Fibroblast of peridontal ligament (primary cell): Measurements from ENCODE around the gene MLPH.

Experiments used
- DNase-seq: peaks from one replicate; pipeline ENCODE4 v3.0.0-alpha.2; 2010; ENCODE audit errors: extremely low read depth

MLPH gene, protein sequence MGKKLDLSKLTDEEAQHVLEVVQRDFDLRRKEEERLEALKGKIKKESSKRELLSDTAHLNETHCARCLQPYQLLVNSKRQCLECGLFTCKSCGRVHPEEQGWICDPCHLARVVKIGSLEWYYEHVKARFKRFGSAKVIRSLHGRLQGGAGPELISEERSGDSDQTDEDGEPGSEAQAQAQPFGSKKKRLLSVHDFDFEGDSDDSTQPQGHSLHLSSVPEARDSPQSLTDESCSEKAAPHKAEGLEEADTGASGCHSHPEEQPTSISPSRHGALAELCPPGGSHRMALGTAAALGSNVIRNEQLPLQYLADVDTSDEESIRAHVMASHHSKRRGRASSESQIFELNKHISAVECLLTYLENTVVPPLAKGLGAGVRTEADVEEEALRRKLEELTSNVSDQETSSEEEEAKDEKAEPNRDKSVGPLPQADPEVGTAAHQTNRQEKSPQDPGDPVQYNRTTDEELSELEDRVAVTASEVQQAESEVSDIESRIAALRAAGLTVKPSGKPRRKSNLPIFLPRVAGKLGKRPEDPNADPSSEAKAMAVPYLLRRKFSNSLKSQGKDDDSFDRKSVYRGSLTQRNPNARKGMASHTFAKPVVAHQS

DNA sequence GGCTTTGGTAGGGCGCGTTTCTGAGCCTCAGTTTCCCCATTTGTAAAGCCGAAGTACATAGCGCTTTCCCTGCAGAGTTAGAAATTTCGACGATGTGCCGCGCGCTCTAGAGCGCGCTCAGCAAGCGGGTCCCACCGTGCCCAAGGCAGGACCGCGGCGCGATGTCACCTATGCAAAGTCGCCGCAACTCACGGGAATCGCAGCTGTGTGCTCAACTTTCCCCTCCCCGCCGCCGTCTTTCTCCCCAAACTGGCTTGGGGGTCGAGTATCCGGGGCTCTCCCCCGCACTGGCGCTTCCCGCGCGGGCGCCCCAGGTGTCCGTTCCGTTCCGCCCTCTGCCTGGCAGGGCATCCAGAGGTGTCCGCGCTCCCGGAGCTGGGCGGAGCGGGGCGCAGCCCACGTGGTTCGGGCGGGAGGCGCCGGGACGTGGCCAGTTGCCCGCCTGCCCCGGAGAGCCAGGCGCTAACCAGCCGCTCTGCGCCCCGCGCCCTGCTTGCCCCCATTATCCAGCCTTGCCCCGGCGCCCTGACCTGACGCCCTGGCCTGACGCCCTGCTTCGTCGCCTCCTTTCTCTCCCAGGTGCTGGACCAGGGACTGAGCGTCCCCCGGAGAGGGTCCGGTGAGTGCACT lies at the start of gene MLPH:
Gene MLPH (plus strand): TSS at position 433 of the 630 bp plus-strand sequence. CDS start 6,176 bp downstream, outside the sequence.
- peak; percentile 24 for DNase-seq

DNA sequence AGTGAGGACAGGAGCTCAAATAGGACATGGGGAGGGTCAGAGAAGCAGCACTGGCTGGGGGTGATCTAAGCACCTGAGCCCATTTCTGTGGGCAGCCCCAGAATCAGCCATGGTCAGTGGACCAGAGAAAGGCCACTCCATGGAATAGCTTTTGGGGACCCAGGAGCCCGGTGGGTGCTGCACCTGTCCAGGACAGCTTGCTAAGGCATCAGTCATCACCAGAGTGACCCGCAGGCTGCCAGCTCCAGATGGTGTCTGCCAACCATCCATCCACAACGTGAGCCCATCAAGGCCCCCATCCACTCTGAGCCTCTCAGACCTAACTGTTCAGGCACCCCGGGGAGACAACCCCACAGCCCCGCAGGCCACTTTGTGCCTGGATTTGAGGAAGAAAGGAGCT lies 49.5 kb upstream of the MLPH start:
- no peak for DNase-seq

DNA sequence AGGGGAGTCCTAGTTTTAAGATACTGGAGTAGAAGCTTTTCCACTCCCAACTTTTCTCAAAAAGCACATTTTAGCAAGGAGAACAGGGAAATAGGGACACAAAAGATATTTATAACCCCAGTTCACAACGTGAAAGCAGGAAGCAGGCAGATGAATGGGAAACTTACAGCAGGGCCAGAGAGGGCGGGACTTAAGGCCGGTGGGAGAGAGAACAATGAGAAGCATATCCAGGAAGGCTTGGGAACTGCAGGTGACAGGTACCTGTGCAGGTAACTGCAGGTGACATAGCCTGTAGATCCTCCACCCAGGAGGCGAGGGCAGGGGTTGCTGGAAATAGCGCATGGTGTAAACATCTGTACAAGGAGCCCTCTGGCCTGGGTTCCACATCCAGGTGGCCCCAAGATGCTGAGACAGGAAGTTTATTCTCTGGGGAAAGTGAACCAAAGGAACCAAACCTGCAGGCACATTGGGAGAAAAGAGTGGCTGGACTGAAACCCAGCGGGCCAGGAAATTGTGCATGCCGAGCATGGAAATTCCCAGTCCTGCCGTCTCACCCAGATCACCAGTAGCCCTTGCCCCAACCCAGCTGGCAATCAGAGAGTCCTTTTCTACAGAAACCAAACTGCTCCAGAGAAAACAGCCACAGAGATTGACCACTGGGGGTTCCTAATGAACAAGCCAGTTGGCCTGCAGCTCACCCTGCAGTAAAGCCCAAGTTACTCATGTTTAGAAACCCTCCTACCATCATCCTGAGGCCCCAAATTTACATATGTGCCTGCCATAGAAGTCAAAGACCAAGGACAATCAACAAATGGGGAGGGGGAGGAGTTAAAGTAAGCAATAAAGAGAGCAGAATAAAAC lies 48.7 kb upstream of the MLPH start:
- no peak for DNase-seq

DNA sequence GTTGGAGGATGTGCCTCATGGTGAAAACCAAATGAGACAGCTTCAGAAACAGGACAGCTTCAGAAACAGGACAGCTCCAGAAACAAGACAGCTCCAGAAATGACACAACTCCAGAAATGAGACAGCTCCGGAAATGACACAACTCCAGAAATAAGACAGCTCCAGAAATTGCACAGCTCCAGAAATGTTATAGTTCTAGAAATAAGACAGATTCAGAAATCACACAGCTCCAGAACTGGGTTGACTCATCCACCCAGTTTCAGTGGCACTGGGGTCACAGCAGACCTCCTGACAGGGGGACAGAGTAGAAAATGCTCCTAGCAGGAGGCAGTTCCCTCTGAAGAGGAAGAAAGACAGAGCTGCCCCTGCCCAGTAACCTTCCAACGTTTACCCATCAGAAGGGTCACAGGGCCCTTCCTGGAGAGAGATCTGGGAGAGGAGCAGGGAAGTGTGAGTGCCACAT lies 46.2 kb upstream of the MLPH start:
- DNase-seq: no peak

GRCh38 chr2:237441605-237442274 lies 45.3 kb upstream of the MLPH start:
- peak; percentile 84 for DNase-seq

GRCh38 chr2:237444071-237444470 lies 43.0 kb upstream of the MLPH start:
- DNase-seq: no peak

GRCh38 chr2:237445611-237446337 lies 41.3 kb upstream of the MLPH start:
- DNase-seq: no peak

DNA sequence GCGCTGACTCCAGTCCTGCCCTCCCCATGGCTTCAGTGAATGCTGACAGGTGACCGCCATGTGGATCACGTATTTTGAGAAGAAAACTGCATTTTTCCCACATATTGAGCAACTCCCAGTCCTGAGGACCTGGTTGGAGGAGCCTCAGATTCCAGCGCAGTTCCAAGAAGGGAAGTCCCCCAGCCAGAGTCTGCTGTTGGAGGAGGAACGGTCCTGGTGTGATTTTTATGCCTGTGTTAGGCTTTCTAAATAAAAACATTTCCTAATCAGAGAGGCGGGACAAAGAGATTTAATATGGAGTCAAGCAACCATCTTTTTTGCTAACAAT lies 40.7 kb upstream of the MLPH start:
- no peak for DNase-seq

DNA sequence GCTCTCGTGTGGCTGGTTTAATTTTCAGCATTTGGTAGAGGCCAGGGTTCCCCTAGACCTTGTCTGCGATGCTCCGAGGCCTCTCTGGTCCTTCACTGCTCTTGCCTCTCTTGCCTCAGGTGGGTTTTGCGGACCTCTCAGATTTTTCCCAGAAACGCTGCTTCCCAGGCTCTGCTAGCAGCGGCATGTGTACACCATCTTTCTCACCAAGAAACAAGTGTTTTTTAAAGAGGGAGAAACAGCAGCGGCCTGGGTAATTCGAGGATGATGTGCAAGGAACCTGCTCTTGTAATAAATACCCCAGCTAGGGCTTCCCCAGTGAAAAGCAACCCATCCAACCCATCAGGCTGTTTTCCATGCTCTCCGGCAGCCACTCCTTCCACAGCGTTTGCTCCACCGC lies 39.6 kb upstream of the MLPH start:
- no peak for DNase-seq

DNA sequence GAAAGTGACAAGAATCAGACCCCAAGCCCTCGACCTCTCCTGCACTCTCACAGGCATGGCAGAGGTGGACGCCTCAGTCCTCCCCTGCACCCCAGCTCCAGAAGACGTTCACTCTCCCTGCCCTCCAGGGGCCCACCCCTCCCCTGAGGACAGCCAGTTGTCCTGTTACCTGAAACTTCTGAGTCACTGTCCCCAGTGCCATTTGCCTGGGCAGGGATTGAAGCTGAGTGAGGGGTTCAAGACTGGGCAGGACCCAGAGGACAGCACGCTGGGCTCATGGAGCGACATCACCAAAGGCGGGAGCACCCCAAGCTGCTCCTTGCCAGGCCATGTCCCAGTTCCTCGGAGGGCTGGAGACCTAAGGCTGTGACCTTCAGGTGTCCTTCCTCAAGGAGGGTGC lies 38.9 kb upstream of the MLPH start:
- DNase-seq: no peak

GRCh38 chr2:237448626-237449025 lies 38.4 kb upstream of the MLPH start:
- DNase-seq: no peak

DNA sequence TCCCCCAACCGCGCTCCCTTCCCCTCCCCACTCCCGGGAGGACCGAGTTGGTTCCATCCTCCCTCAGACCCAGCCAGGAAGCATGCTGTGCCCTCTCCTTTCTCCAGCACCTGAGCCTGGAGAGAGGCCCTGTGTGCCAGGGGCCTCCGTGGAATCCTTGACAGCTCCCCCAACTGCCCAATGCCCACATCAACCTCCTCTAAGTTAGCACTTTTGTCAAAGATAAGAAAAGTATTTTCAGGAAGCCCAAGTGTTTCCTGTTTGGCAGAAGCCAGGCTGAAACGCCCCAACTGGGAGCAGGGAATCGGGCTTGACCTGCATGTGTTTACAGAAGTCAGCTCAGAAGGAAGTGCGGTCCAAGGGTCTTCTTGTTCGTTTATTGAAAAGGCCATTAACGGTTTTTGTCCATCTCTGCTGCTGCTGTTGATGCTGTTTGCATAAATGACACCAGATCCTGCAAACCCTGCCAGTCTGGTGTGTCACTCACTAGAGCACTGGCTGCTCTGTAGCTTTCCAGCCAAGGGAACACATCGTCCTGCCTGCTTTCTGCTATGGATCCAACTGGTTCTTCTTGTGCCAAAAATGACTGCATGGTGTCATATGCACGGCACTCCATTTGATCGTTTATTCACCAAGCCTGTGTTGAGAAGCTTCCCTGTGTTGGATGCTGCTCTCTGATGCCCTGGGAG lies 37.7 kb upstream of the MLPH start:
- DNase-seq: peak; percentile 28

GRCh38 chr2:237450108-237450507 lies 36.9 kb upstream of the MLPH start:
- no peak for DNase-seq

DNA sequence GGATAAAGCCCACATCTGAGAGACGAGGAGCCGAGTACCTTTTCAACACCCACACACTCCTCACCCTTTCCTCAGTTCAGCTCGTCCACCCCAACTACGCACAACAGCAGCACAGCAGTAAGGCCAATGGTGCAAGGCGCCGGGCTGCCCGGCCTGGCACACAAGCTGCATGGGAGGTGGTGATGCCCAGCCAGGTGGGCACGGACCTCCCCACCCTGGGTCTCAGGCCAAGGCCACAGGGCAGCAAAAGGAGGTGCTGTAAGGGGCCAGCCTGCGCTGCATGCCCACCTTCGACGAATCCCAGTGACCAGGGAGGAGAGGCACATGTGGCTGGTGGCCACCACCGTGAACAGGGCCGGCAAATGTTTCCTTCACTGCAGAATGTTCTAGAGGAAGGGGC lies 36.5 kb upstream of the MLPH start:
- no peak for DNase-seq

- peak; percentile 48 for DNase-seq
These were observed 35.2 kb upstream of the MLPH start for GRCh38 chr2:237451643-237452469.

DNA sequence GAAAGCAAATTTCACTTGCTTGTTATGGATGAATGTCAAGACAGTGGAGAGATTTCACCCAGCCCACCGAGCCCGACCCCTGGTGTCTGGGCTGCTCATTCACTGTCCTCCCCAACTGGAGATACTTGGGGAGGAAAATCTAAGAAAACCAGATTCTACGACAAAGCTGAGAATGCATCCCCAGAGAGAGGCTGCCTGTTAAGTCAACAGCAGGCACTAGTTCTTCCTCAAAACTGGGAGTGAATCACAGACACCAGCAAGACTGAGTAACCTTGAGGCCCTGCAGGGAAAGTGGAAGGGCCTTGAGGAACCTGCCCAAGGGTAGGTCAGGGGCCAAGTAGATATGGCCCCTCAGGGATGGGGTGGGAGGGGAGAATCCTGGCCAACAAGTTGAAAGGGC lies 34.2 kb upstream of the MLPH start:
- DNase-seq: peak; percentile 49

DNA sequence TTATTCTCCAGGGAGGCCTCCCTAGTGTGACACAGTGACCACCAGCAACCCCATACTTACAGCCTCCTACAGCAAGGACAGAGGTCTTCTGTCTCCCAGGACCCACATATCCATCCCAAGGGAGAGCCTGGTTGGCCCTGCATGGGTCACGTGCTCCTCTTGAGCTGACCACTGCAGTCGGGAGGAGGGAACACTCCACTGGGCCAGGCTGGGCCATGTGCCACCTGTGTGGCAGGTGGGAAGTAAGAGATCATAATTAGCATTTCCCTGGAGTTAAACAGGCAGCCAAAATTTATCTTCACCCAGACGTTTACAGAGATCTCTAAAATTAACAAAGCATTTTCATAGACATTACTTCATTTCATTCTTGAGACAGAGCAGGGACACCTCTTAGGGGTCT lies 33.4 kb upstream of the MLPH start:
- no peak for DNase-seq

DNA sequence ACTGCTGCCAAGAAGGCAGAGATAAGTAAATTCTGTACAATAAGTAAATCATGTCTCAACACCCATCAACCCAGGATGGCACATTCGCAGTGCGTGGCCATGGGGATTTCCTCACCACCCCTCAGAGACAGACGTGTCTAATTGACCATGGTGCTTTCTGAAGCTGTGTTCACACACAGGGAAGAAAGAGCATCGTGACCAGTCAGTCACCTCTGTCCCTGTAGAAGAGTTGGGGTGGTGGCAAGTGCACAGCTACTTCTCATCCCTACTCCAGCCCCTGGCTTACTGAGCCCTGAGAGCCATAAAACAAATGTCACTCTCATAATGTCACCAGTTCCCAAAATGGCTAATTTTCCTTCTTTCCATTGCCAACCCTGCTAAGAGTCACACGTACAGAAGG lies 31.3 kb upstream of the MLPH start:
- DNase-seq: no peak

- peak; percentile 90 for DNase-seq
These were observed 30.7 kb upstream of the MLPH start for GRCh38 chr2:237456200-237456843.
